NCI-H2171 treated with DMSO at 0.1 percent for 48 hours (cell line): ENCODE data around the gene RBM20.

Experiments used
- DNase-seq: peaks from one replicate; lab custom pipeline; 2025; lab: John Stamatoyannopoulos, UW

The RBM20 gene

DNA sequence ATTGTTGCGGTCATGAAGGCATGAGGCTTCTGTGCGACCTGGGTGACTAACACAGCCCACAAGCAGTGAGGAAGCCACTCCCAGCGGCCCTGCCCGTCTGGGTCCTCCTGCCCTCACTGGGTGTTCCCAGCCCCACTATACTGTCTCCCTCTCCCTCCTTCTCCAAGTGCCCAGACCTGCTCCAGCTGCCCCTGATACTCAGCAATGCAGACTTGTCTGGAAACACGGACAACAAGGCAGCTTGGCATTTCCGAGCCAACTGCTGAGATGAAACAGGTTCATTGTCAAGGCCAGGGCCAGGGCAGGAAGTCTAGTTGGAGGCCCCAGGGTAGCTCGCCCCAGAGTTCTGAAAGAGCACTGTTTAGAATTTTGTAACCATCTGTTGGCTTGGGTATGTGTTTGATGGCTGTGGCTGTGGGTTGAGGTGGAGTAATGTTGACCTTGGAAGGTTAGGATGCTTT, 95.7 kb downstream of the RBM20 start:
- DNase-seq = no peak

GRCh38 chr10:110742801-110743200, 98.7 kb downstream of the RBM20 start:
- DNase-seq = no peak

GRCh38 chr10:110744782-110745181, 100.6 kb downstream of the RBM20 start:
- DNase-seq = no peak

DNA sequence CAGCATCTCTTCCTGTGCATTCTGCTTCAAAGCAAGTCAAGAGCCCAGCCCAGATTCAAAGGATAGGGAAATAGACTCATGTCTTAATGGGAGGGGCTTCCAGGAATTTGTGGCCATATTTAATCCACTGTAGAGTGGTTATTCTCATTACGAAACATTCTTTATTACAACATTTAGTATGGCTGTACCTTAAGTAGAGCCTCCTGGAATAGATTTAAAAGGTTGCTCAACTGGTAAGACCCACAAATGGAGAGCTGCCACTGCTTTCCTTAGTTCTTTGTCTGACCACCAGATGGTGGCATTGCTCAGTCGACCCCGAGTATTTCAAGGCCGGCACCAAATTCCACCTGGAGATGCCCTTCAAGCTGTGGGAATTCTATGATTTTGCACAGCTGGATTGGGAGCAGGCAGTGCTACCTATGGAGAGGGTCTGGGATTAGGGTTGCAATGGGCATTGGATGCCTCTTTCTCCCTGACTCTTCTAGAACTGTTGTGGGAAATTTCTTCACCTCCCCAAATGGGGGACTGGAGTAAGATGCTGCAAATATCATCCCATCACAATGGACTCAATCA, 102.2 kb downstream of the RBM20 start:
- DNase-seq = peak; percentile 74

GRCh38 chr10:110746969-110747608, 103.0 kb downstream of the RBM20 start:
- DNase-seq = no peak

DNA sequence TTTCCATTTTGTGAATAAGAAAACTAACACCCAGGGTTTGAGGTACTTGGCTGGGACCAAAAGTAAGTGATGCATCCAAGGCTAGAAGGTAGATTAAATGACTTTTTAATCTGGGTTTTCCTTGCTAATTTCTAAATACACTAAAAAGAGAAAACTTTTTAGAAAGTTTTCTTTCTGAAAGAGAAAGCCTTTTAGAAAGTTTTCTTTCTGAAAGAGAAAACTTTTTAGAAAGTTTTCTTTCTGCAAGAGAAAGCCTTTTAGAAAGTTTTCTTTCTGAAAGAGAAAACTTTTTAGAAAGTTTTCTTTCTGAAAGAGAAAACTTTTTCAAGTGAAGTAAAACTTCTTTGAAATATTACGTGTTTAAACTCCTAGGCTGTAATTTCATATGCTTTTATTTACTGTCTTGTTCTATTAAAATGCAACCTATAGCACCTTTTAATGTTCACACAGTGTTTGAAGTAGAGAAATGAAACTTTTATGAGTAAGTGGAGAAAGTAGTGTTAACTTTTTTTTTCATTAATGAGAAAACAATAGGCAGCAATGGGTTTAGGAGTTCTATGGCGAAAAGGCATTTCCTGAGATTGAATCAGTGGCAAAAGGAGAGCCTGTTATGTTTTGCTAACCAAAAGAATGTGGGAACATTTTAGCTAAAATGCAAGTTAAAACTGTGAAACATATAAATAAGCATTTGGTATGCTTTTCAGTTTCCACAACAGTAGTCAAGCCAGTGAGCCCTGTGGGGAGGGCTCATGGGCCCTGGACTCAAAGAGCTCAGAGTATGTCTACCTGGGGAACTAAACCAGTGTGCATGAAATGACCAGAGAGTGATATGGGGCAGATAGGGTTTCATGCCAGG, 103.7 kb downstream of the RBM20 start:
- no peak for DNase-seq

- DNase-seq = no peak
Observed at GRCh38 chr10:110748970-110749369, 104.8 kb downstream of the RBM20 start.

DNA sequence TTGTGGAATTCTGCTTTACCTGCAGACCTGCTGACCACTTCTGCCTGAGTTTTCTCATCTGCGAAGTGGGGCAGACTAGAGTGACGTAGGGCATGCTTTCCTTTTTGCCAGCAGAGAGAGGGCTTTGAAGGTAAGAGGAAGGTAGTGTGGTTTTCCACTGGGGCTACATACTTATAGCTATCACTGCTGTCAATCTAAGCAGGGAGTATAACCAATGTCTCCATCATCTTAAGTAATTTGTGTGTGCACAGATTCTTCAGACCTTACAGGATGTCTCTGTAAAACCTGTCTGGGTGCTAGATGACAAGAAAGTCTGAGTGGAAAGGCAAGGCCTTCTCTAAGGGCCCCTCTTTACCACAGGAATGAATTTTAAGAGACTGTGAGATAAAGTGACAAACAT, 106.8 kb downstream of the RBM20 start:
- no peak for DNase-seq

DNA sequence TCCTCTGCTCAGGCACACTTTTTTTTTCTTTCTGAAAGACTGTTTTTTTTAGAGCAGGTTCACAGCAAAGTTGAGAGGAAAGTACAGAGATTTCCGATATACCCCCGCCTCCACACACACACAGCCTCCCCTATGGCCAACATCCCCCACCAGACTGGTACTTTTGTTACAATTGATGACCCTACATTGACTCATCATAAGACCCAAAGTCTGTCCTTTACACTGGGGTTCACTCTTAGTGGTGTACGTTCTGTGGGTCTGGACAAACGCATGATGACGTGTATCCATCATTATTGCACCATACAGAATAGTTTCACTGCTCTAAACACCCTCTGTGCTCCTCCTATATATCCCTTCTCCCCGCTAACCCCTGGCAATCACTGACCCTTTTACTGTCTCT, 107.7 kb downstream of the RBM20 start:
- no peak for DNase-seq

DNA sequence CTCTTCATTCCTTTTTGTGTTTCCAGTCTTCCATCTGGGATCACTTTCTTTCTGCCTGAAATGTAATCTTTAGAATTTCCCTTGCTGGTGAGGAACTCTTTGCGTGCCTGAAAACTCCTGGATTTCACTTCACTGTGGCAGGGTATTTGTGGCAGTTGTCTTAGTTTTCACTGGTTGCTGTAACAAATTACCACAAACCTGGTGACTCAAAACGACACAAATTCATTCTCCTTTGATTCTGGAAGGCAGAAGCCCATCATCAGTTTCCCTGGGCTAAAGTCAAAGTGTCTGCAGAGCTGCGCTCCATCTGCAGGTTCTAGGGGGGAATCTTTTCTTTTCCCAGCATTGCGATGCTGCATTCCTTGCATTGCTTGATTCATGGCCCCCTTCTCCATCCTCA, 109.3 kb downstream of the RBM20 start:
- no peak for DNase-seq

- no peak for DNase-seq
Observed at GRCh38 chr10:110754375-110755105, 110.4 kb downstream of the RBM20 start.

GRCh38 chr10:110755781-110756180, 111.6 kb downstream of the RBM20 start:
- DNase-seq = no peak

- no peak for DNase-seq
Observed at GRCh38 chr10:110756876-110757275, 112.7 kb downstream of the RBM20 start.

DNA sequence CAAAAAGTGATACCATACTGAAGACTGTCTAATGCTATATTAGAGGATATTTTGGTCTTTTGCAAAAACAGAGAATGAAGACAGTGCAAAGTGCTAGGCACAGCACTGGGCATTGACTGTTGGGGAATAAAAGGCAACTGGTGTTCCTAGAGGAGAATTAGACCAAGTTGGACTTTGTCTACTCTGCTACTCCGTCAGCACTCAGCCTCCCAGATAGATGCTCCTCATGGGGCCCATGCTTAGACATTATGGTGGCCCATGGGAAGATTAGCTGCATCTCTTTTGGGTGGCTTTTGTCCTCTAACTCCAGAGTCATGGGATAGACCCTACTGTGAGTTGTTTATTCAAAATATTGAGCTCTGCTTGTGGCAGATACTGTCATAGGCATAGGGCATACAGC, 113.5 kb downstream of the RBM20 start:
- DNase-seq = no peak

- no peak for DNase-seq
Observed at GRCh38 chr10:110758128-110758765, 114.1 kb downstream of the RBM20 start.

DNA sequence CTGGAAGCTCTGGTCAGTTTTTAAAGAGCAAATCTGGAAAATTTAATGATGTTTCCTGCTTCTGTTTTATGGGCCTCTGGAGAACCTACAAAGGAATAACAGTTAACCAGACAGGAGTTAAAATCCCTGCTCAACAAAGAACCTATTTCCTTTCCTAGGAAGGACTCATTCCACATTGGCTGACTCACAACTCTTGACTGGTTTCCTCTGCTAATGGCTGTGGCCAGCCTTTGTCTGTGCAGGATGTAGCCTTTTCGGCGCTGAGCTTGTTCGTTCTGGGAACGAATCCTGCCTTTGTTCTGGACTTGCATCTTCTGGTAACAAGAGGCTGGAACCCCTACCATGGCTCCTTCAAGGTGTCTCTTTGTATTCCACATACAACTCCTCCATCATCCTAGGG, 114.8 kb downstream of the RBM20 start:
- DNase-seq = no peak

DNA sequence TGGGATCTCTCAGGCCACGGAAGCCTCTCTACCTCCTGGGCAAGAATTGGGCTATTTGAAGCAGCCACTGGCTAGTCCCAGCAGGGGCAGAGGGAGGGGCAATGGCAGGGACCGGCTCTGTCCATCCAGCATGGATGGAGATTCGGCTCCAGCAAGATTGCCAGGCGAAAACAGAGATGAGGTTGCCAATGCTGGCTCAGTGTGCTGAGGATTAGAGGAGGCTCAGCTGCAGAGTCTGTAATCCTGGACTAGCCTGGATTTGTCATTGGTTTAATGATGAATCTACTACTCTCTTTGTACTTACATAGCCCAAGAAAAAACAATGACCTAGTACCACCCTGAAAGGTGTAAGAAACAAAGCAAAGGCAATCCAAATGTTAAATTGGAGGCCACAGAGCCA, 115.4 kb downstream of the RBM20 start:
- no peak for DNase-seq

DNA sequence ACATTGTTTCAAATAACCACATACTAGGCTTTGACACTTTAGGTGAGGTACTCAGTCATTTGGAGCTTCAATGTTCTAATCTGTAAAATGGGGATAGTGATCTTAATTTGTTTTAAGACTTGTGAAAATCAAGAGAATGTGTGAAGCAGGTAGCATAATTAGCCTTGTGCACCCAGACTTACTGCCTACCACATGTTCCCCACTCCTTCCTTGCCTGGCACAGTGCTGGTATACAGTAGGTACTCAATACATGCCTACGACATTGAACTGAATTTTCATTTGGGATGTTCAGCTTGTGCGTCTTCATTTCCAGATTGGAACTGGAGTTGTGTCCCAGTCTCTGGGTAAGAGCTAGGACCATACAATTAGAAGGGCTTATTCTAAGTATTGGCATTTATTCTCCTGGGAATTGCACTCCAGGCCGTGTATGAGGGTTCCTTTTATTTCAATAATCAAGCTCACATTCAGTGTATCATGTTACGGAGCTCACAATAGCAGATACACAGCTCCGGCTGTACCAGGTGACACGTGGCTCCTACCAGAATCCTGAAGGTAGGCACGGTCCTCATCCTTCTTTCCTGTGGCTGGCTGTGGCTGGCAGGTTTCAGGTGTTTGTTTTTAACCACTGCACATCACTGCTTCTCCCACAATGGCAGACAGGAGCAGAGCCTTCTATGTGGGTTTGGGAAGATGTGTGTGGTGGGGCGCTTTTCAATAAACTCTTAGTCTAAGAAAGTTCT, 118.1 kb downstream of the RBM20 start:
- peak; percentile 76 for DNase-seq

- no peak for DNase-seq
Observed at GRCh38 chr10:110762849-110763211, 118.7 kb downstream of the RBM20 start.

DNA sequence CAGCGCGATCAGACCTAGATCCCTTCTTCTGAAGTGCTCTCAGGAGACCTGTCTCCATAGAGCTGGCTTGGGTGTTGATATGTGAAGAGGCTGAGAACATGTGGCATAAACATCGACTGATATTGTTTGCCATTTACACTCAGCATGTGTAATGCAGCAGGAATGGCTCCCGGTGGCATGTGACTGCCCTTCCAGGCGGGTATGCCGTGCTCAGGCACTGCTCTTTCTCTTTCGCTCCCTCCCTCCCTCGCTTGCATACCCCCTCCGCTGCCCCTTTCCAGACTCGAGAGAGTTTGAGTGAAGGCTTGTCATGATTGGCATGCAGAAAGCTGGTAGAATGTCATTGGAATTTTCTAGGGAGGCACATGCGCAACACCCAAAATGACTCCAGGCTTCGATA, 120.2 kb downstream of the RBM20 start:
- DNase-seq = no peak

GRCh38 chr10:110764793-110765512, 120.8 kb downstream of the RBM20 start:
- DNase-seq = no peak
